ENCODE data around the gene B4GALT1.
"Not testable (repeated sequence)": the region's sequence is repeated elsewhere in the genome, so short reads cannot be mapped to it uniquely, and the experiment has no call there.

Gene B4GALT1

DNA sequence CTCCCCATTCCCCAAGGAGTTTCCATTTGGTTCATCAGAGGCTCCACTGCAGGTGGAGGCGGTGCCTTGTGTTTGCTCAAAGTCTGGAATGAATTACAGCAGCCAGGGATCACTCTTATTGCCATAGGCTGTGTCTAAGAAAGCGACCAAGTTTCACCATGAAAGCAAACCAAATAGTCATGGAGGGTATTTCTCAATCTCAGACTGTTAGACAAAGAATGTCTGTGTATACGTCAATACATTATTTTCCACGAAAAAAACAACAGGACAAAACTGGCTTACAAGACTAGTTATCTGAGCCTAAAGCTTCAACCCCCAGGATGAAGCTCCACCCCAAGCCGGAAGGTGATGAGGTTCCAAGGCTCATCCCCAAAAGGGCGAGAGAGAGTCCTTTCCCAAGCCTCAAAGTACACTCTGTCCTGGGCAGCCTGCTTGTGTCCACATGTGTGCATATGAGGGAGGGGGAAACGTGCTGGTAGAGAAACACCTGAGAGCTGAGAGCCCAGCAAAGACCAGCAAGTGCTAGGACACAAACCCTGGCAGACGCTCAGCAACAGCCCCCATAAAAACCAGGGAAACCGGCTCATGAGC lies 4.3 kb downstream of the B4GALT1 start:
- Histone ChIP-seq H3K36me3 (no peaks in the 10 kb centered on the region; the same call in 1 of the 2 replicates), H3K27me3 (ENCODE audit: insufficient read depth, low read depth, severe bottlenecking) (no peaks in the 10 kb centered on the region), H3K27ac (no peak overlapping the region), H3K9me3 (ENCODE audit: severe bottlenecking) (no peaks in the 10 kb centered on the region), H3K4me3 (ENCODE audit: low read depth, low read length) (no peak overlapping the region)
- TF ChIP-seq, protein P1, sequence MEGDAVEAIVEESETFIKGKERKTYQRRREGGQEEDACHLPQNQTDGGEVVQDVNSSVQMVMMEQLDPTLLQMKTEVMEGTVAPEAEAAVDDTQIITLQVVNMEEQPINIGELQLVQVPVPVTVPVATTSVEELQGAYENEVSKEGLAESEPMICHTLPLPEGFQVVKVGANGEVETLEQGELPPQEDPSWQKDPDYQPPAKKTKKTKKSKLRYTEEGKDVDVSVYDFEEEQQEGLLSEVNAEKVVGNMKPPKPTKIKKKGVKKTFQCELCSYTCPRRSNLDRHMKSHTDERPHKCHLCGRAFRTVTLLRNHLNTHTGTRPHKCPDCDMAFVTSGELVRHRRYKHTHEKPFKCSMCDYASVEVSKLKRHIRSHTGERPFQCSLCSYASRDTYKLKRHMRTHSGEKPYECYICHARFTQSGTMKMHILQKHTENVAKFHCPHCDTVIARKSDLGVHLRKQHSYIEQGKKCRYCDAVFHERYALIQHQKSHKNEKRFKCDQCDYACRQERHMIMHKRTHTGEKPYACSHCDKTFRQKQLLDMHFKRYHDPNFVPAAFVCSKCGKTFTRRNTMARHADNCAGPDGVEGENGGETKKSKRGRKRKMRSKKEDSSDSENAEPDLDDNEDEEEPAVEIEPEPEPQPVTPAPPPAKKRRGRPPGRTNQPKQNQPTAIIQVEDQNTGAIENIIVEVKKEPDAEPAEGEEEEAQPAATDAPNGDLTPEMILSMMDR (IDR thresholded peaks at IDR 0.05; ENCODE audit: low read depth, low read length), result no peak
- DNase-seq, result no peak

DNA sequence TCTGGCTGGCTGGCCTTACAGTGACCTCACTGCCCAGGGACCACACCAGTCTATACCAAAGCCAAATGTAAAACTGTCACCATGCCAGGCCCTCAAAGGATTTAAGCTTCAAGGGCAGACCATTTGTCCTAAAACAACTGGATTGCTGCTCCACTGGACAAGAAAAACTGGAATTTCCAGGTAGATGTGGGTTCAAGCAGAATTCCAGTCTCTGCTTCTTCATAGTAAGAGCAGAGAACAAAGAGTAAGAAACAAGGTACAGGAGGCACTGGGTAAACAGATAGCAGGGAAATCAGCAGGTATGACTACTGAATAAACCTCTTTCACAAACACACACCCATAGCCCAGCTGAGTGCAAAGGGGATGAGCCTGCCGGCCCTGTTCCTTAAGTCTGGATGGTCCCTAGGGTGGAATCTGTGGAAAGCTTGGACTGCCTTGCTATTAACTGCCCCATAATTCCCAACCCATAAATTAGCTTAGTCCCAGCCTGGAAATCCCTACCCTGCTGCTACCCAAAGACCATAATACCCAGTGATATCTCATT lies 5.5 kb downstream of the B4GALT1 start:
- TF ChIP-seq, protein P1 (IDR thresholded peaks at IDR 0.05; ENCODE audit: low read depth, low read length), result no peak
- Histone ChIP-seq H3K27me3 (ENCODE audit: insufficient read depth, low read depth, severe bottlenecking) (no peaks in the 10 kb centered on the region), H3K4me3 (ENCODE audit: low read depth, low read length) (no peak overlapping the region), H3K9me3 (ENCODE audit: severe bottlenecking) (no peaks in the 10 kb centered on the region), H3K36me3 (no peaks in the 10 kb centered on the region), H3K27ac (peak overlapping the region; percentile 70)
- peak; percentile 56 for DNase-seq

DNA sequence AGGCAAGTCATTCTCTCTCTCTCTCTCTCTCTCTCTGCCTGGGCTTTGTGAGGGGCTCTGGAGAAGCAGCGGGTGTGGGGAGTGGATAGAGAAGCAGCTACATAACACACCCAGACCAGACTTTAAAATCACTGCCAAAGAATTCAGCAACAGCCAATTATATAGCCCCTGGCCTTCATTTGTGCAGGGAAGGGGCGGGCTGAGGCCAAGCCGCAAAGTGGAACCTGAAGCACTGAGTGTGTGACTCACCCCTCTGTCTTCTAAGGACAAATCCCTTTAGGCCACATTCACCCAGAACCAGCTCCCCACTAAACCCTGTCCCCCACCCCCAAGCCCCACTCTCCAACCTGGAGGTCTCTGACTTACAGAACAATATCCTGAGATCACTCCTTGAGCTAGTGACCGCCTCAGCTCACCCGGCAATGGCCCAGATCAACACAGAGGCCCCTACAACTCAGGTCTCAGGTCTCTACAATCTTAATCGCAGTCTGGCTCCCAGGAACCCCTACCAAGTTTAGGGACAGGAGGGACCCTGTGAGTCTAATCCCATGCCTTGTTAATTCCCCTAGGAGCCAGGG lies 6.0 kb downstream of the B4GALT1 start:
- Histone ChIP-seq H3K4me3 (ENCODE audit: low read depth, low read length) (no peak overlapping the region; the same call in 1 of the 2 replicates), H3K9me3 (ENCODE audit: severe bottlenecking) (no peaks in the 10 kb centered on the region), H3K27me3 (ENCODE audit: insufficient read depth, low read depth, severe bottlenecking) (no peaks in the 10 kb centered on the region), H3K27ac (peak overlapping the region; percentile 70), H3K36me3 (no peaks in the 10 kb centered on the region)
- TF ChIP-seq, protein P1 (IDR thresholded peaks at IDR 0.05; ENCODE audit: low read depth, low read length), result no peak
- DNase-seq, result peak; percentile 81

DNA sequence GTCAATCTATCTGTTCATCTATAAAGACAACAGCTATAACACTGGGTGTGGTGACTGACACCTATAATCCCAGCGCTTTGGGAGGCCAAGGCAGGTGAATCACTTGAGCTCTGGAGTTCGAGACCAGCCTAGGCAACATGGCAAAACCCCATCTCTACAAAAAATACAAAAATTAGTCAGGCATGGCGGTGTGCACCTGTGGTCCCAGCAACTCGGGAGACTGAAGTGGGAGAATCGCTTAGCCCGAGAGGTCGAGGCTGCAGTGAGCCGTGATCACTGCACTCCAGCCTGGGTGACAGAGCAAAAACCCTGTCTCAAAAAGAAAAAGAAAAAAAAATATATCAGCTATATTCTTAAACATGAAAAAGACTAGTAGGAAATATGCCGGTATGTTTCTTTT lies 6.7 kb downstream of the B4GALT1 start:
- not testable (repeated sequence) for H3K27me3 ChIP-seq (ENCODE audit: insufficient read depth, low read depth, severe bottlenecking); H3K36me3 ChIP-seq; DNase-seq; H3K9me3 ChIP-seq (ENCODE audit: severe bottlenecking); H3K27ac ChIP-seq; H3K4me3 ChIP-seq (ENCODE audit: low read depth, low read length)

DNA sequence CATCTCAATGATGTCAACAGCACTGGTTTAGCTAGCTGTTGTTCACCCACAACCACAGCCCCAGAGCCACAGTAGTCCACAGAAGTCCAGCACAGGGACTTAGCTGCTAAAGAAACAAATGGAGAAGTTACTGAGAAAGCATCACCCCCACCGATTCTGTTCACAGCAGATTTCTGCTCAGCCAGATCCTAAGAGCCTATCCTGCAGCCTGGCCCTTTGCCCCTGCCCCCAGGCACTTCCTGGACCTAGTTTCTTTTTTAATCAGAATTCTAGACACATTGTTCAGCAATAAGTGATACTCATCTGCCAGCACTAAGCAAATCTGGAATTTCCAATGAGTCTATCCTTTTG lies 7.4 kb downstream of the B4GALT1 start:
- Histone ChIP-seq H3K27ac (no peak overlapping the region; the same call in 1 of the 2 replicates), H3K9me3 (ENCODE audit: severe bottlenecking) (no peaks in the 10 kb centered on the region), H3K27me3 (ENCODE audit: insufficient read depth, low read depth, severe bottlenecking) (no peaks in the 10 kb centered on the region), H3K36me3 (no peaks in the 10 kb centered on the region), H3K4me3 (ENCODE audit: low read depth, low read length) (no peak overlapping the region)
- no peak for DNase-seq
- TF ChIP-seq, protein P1 (IDR thresholded peaks at IDR 0.05; ENCODE audit: low read depth, low read length), result no peak

DNA sequence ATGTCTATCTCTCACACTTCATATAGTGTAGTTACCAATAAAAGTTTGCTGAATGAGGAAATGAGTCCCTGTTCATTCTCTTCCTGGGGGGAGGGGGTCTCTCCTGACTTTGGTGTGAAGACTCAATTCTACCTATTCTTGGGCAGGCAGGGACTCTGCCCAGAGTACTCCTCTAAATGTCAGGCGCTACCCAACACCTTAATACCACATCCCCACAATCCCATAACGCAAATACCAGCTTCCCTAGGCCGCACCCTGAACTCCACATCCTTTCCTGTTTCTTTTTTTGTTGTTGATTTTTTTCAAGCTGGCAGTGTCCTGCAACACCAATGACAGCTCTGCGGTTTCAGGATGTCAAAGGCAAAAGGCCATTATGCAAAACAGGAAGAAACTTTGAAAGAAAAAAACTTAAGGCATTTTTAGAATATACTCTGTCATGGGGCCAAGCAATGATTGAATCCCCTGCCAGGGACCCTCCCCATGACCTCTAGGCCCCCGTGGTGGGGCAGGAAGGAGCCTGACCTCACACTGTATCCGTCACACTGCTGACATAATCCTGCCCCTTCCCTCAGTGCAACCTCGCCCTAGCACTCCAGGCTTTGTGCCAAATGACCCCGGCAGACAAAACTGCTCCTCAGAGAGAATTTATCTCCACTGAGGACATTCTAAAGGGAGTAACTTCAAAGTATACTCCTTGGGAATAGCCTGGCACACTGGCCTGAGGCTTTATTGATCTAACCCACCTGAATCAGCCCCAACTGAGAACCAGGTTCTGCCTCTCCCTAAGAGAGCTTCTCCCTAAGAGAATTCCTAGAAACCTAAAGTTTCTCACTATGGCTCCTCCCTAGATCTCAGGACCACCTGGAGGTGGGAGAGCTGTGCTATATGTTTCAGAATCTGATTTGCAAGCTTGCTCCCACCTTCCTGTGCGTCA lies 8.0 kb downstream of the B4GALT1 start:
- TF ChIP-seq, protein P1 (IDR thresholded peaks at IDR 0.05; ENCODE audit: low read depth, low read length), result no peak
- DNase-seq, result no peak
- H3K27me3 ChIP-seq (ENCODE audit: insufficient read depth, low read depth, severe bottlenecking), result no peaks in the 10 kb centered on the region
- no peaks in the 10 kb centered on the region for H3K36me3 ChIP-seq
- H3K4me3 ChIP-seq (ENCODE audit: low read depth, low read length), result no peak overlapping the region
- H3K9me3 ChIP-seq (ENCODE audit: severe bottlenecking), result no peaks in the 10 kb centered on the region
- H3K27ac ChIP-seq, result no peak overlapping the region
